HG02884 (cell line): ENCODE data around the gene AUP1.

Experiments used
- ATAC-seq: cut with Tn5 transposase; IDR thresholded peaks from one replicate; pipeline ENCODE4 v1.9.1; 2021; ENCODE audit warnings: mild to moderate bottlenecking, moderate library complexity; ENCODE audit not compliant: unreplicated experiment

Gene AUP1

GRCh38 chr2:74514368-74515270 is 14.9 kb downstream of the AUP1 start, which contains the start of gene TLX2:
Gene TLX2, plus strand, starts transcription at chr2:74514450. Its CDS starts 357 bp downstream, at chr2:74514807.
- ATAC-seq, result no peak

- ATAC-seq, result no peak
Measured at GRCh38 chr2:74513605-74514367, 15.7 kb downstream of the AUP1 start.

GRCh38 chr2:74512744-74513604 is 16.5 kb downstream of the AUP1 start:
- ATAC-seq, result no peak

- no peak for ATAC-seq
Measured at GRCh38 chr2:74511104-74511989, 18.2 kb downstream of the AUP1 start.

- no peak for ATAC-seq
Measured at GRCh38 chr2:74510272-74510671, 19.2 kb downstream of the AUP1 start.

GRCh38 chr2:74507926-74508520 is 21.5 kb downstream of the AUP1 start:
- ATAC-seq, result peak; percentile 3

GRCh38 chr2:74507145-74507925 is 22.2 kb downstream of the AUP1 start, which contains the start of gene PCGF1:
Gene PCGF1, minus strand, starts transcription at chr2:74507695. Its CDS starts 27 bp downstream, at chr2:74507668.
- ATAC-seq, result peak; percentile 84

- ATAC-seq, result no peak
Measured at GRCh38 chr2:74505448-74506246, 23.9 kb downstream of the AUP1 start.

GRCh38 chr2:74504591-74504990 is 24.9 kb downstream of the AUP1 start:
- ATAC-seq, result no peak

GRCh38 chr2:74503506-74504475 is 25.7 kb downstream of the AUP1 start:
- ATAC-seq, result no peak

GRCh38 chr2:74502720-74503505 is 26.6 kb downstream of the AUP1 start:
- ATAC-seq, result peak; percentile 34

GRCh38 chr2:74502147-74502719 is 27.3 kb downstream of the AUP1 start:
- ATAC-seq, result no peak

- ATAC-seq, result no peak
Measured at GRCh38 chr2:74501335-74502071, 28.0 kb downstream of the AUP1 start.

GRCh38 chr2:74500578-74500946 is 28.9 kb downstream of the AUP1 start:
- no peak for ATAC-seq
